HepG2 (cell line): ENCODE measurements around the gene PTHLH. TPM values are rescaled to one million over a fixed set of nuclear protein-coding genes. Genes with fewer than 3 reads are reported as not detected.

Experiments used
- CHD2 ChIP-seq: IDR thresholded peaks from 2 replicates; pipeline ENCODE4 v1.6.1; 2011; ENCODE audit warnings: low read depth, low read length, improper control_type of control experiment
- JDP2 ChIP-seq: sonication (generic); formaldehyde crosslinking; IDR thresholded peaks from 2 replicates; pipeline ENCODE4 v1.8.1; 2022; ENCODE audit warnings: missing genetic modification reagents, borderline replicate concordance
- KDM6A ChIP-seq: IDR thresholded peaks from 2 replicates; pipeline ENCODE4 v1.6.1; 2016; ENCODE audit warnings: low read depth
- NFKB2 ChIP-seq: sonication (generic); formaldehyde crosslinking; IDR thresholded peaks from 2 replicates; pipeline ENCODE4 v1.4.0; 2020; ENCODE audit warnings: missing genetic modification reagents, borderline replicate concordance
- NONO ChIP-seq, 2 experiments: fragments of 450-650 bp in 1 of 2; sonication (generic) in 1 of 2; formaldehyde crosslinking in 1 of 2; IDR thresholded peaks in 1 of 2; conservative IDR thresholded peaks in 1 of 2; 2 replicates each; pipeline versions ENCODE4 v1.6.1 to v1.8.0; 2017 to 2022; ENCODE audit warnings: mild to moderate bottlenecking in 1 of 2, missing genetic modification reagents in 1 of 2, moderate library complexity in 1 of 2
- PCBP1 ChIP-seq: fragments of 200-400 bp; formaldehyde crosslinking; IDR thresholded peaks from 2 replicates; pipeline ENCODE4 v1.6.1; 2017; ENCODE audit warnings: mild to moderate bottlenecking, low read depth, low read length, borderline replicate concordance
- PLRG1 ChIP-seq: fragments of 450-650 bp; conservative IDR thresholded peaks from 2 replicates; pipeline ENCODE4 v1.6.1; 2016
- TFAP4 ChIP-seq: sonication (generic); IDR thresholded peaks from 2 replicates; pipeline ENCODE4 v1.6.1; 2016; ENCODE audit warnings: low read depth, borderline replicate concordance
- TFE3 ChIP-seq: IDR thresholded peaks from 2 replicates; pipeline ENCODE4 v1.6.1; 2016
- ZBTB21 ChIP-seq: sonication (generic); formaldehyde crosslinking; IDR thresholded peaks from 2 replicates; pipeline ENCODE4 v1.4.0; 2020; ENCODE audit warnings: missing genetic modification reagents
- ZBTB44 ChIP-seq: sonication (generic); formaldehyde crosslinking; IDR thresholded peaks from 2 replicates; pipeline ENCODE4 v1.4.0; 2020; ENCODE audit warnings: missing genetic modification reagents
- ZBTB8A ChIP-seq: sonication (generic); formaldehyde crosslinking; IDR thresholded peaks from 2 replicates; pipeline ENCODE4 v1.4.0; 2020; ENCODE audit warnings: mild to moderate bottlenecking, low read depth, missing genetic modification reagents, borderline replicate concordance
- ZNF546 ChIP-seq: sonication (generic); formaldehyde crosslinking; conservative IDR thresholded peaks from 2 replicates; pipeline ENCODE4 v1.8.1; 2023; ENCODE audit warnings: mild to moderate bottlenecking, missing genetic modification reagents
- ZNF572 ChIP-seq: sonication (generic); formaldehyde crosslinking; IDR thresholded peaks from 2 replicates; pipeline ENCODE4 v1.5.1; 2020; ENCODE audit warnings: mild to moderate bottlenecking, missing genetic modification reagents
- ZNF616 ChIP-seq: sonication (generic); formaldehyde crosslinking; IDR thresholded peaks from 2 replicates; pipeline ENCODE4 v1.5.0; 2020; ENCODE audit warnings: low read depth, mild to moderate bottlenecking, missing genetic modification reagents
- ZNF75D ChIP-seq: sonication (generic); formaldehyde crosslinking; IDR thresholded peaks from 2 replicates; pipeline ENCODE4 v1.8.1; 2023; ENCODE audit warnings: missing genetic modification reagents, mild to moderate bottlenecking, borderline replicate concordance
- ZNF841 ChIP-seq: sonication (generic); formaldehyde crosslinking; IDR thresholded peaks from 2 replicates; pipeline ENCODE4 v1.8.1; 2023; ENCODE audit warnings: missing genetic modification reagents, borderline replicate concordance
- polyA plus RNA-seq, 8 experiments: library from polyadenylated mRNA; depleted of rRNA in 3 of 8; stranded (reverse) in 7 of 8; unstranded in 1 of 8; fragments of >200 nt; fragmentation: Illumina TruSeq in 4 of 8; extraction: Trizol in 4 of 8; gene quantifications; 2 replicates each; pipeline versions ENCODE4 v1.2.1 to v1.2.3, GENCODE V29; 2011 to 2016; ENCODE audit warnings: low read depth in 4 of 8, missing spikeins in 1 of 8, mixed read lengths in 1 of 8; ENCODE audit not compliant: insufficient read depth in 1 of 8
- total RNA-seq, 5 experiments: library from RNA; depleted of rRNA; stranded (reverse); fragments of >200 nt; fragmentation: Illumina TruSeq; extraction: Trizol; gene quantifications; 2 replicates each; pipeline ENCODE4 v1.2.3, GENCODE V29; 2016; ENCODE audit warnings: low read depth in 1 of 5
- TF ChIP-seq, protein P1 (sequence below): sonication (generic); formaldehyde crosslinking; IDR thresholded peaks from 2 replicates; pipeline ENCODE4 v1.5.0; 2020; ENCODE audit warnings: mild to moderate bottlenecking, low read depth, missing genetic modification reagents, borderline replicate concordance

The PTHLH gene
- total and polyA plus RNA-seq, 2 of the 13 experiments (the other 11 are each of a cell fraction or from before 2014, with no cell fraction given): 0.22 TPM; not detected in 1

DNA sequence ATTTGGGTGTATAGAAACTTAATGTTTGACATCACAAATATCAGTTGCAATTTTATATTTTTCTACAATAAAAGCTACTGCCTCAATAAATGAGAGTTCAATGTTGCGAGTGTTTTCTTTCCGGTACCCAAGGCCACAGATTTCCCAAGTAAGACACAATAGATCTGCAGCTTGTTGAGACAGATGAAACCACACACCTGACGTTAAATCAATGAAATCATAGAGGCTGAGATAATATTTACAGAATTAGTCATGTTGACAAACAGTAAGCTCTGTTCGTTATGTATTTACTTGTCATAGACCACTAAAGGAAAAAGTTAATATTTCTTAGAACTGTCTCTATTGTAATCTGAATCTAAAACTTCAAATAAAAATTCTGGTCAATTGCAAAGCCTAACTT lies 49.2 kb upstream of the PTHLH start (continued):
- TF ChIP-seq NFKB2 (no peak), ZNF841 (CRISPR knock-in tag) (no peak), ZNF546 (CRISPR knock-in tag) (no peak), ZBTB21 (CRISPR knock-in tag) (no peak), ZNF616 (CRISPR knock-in tag) (no peak), PLRG1 (no peak), JDP2 (no peak), TFAP4 (peak; percentile 22; the same call in 1 of the 2 replicates), KDM6A (CRISPR knock-in tag) (no peak), NONO (IDR thresholded peaks at IDR 0.05) (no peak), NONO (CRISPR knock-in tag; conservative IDR thresholded peaks at IDR 0.05) (no peak), ZBTB44 (CRISPR knock-in tag) (no peak), ZNF572 (CRISPR knock-in tag) (no peak), ZBTB8A (CRISPR knock-in tag) (no peak), TFE3 (CRISPR knock-in tag) (peak; percentile 32; the same call in 1 of the 2 replicates), CHD2 (no peak), PCBP1 (no peak), ZNF75D (no peak)
- TF ChIP-seq, protein P1, sequence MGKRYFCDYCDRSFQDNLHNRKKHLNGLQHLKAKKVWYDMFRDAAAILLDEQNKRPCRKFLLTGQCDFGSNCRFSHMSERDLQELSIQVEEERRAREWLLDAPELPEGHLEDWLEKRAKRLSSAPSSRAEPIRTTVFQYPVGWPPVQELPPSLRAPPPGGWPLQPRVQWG: no peak
